RKO (cell line): ENCODE results near the gene TDRD12.
"Not testable (repeated sequence)": the region's sequence is repeated elsewhere in the genome, so short reads cannot be mapped to it uniquely, and the experiment has no call there.

ENCODE experiments used
- DNase-seq: peaks from one replicate; pipeline ENCODE4 v3.0.0-alpha.2; 2016; ENCODE audit warnings: low spot score

TDRD12 gene

GRCh38 chr19:32831611-32832010 is 112.0 kb downstream of the TDRD12 start:
- DNase-seq = no peak

DNA sequence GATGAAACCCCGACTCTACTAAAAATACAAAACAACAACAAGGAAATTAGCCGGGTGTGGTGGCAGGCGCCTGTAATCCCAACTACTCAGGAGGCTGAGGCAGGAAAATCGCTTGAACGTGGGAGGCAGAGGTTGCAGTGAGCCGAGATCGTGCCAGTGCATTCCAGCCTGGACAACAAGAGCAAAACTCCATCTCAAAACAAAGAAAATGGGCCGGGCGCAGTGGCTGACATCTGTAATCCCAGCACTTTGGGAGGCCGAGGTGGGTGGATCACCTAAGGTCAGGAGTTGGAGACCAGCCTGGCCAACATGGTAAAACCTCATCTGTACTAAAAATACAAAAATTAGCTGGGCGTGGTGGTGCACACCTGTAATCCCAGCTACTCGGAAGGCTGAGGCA is 112.5 kb downstream of the TDRD12 start:
- DNase-seq = not testable (repeated sequence)

GRCh38 chr19:32832825-32833224 is 113.3 kb downstream of the TDRD12 start:
- DNase-seq = not testable (repeated sequence)

DNA sequence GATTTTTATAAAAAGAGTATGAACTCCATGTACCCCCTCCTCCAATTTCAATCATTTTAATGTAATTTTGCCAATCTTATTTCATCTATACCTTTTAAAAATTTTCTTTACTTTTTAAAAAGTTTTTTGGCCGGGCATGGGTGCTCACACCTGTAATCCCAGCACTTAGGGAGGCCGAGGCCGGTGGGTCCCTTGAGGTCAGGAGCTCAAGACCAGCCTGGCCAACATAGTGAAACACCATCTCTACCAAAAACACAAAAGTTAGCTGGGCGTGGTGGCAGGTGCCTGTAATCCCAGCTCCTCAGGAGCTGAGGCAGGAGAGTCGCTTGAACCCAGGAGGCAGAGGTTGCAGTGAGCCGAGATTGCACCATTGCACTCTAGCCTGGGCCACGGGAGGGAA is 113.8 kb downstream of the TDRD12 start:
- not testable (repeated sequence) for DNase-seq

DNA sequence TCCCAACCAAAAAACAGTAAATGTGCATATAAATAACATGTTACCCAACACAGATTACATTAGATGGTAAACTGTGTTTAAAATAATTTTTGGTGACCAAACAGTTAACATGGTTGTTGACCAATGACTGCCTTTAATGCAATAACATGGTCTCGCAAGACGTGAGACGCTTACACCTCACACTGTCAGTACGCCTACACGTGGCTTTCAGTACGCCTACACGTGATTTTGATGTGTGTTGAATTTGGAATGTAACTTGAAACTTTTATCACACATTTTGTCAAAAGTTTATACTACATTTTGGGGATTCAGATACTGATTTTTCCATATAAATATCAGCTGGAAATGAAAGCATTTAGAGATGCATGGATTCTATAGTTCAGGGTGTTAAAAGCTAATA is 118.0 kb downstream of the TDRD12 start:
- peak; percentile 21 for DNase-seq

DNA sequence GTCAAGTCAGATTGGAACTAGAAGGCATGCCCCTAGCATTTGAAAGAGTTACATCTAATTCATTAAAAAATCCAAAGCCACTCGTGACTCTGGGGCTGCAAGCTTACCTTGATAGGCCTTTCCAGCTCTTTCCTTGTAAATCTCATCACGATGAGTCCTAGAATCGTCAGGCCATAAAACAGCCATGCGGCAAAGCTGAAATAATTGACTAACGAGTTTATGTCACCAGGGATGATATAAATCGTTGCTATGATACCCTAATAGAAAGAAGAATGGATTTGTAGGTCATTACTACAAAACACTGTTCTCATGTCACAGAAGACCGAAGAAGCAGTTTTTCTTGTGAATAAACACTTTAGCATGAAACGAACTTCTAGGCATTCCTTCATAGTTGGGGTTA is 122.5 kb downstream of the TDRD12 start:
- no peak for DNase-seq

- no peak for DNase-seq
Measured at GRCh38 chr19:32843716-32844245, 124.2 kb downstream of the TDRD12 start.

DNA sequence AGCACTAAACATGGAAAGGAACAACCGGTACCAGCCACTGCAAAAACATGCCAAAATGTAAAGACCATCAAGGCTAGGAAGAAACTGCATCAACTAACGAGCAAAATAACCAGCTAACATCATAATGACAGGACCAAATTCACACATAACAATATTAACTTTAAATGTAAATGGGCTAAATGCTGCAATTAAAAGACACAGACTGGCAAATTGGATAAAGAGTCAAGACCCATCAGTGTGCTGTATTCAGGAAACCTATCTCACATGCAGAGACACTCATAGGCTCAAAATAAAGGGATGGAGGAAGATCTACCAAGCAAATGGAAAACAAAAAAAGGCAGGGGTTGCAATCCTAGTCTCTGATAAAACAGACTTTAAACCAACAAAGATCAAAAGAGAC is 128.5 kb downstream of the TDRD12 start:
- DNase-seq = not testable (repeated sequence)

- DNase-seq = no peak
Measured at GRCh38 chr19:32852216-32852615, 132.6 kb downstream of the TDRD12 start.

DNA sequence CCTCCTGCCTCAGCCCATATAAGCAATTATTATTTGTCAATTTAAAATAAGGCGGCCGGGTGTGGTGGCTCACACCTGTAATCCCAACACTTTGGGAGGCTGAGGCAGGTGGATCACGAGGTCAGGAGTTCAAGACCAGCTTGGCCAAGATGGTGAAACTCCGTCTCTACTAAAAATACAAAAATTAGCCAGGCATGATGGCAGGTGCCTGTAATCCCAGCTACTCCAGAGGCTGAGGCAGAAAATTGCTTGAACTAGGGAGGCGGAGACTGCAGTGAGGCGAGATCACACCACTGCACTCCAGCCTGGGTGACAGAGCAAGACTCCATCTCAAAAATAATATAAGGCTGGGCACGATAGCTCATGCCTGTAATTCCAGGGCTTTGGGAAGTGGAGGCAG is 137.3 kb downstream of the TDRD12 start:
- DNase-seq = not testable (repeated sequence)

GRCh38 chr19:32857584-32857983 is 138.0 kb downstream of the TDRD12 start:
- no peak for DNase-seq

DNA sequence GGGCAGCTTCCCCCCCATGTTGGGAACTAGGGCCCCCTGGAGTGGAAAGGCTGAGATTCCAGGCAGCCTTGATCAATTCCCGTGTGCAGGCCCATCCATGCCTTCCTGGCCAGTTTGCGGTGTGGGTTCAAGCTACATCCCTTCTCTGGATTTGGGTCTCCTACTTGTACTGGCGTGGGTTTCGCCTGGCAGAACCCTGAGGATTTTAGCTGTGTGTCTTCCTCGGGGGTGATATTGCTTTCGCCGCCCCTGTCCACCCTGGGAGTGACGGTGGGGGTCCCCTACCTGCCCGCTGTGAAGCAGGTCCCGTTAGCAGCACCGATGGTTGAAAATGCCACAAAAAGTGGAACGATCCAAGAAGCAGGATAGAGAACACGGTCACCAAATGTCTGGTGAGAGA is 138.6 kb downstream of the TDRD12 start:
- DNase-seq = no peak

DNA sequence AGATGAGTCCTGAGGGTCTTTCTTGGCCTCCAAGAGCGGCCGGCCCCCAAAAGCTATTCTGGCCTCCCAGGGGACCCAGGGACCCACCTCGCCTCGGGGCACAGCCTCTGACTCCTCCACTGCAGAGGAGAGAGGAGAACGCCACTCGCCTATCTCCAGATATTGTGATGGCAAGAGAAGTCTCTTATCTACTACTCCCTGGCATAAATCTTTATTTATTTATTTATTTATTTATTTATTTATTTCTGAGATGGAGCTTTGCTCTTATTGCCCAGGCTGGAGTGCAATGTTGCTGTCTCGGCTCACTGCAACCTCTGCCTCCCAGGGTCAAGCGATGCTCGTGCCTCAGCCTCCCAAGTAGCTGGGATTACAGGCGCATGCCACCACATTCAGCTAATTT is 139.0 kb downstream of the TDRD12 start:
- no peak for DNase-seq

DNA sequence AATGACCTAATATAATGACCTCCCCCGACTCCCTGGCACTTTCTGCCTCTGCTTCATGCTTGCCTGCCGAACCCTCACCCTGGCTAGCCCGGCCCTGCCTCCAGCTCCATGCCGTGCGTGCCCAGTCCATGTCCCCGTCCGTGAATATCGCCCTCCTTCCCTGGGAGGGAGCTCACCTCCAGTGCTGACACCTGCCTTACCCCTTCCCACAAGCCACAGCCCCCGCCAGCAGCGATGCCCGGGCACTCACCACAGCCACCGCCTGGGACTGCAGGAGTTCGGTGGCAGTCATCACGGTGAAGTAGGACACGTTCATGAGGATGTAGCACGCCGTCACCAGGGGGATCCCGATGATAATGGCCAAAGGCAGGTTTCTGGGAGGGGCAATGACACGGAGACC is 140.0 kb downstream of the TDRD12 start:
- DNase-seq = no peak

GRCh38 chr19:32861596-32861995 is 142.0 kb downstream of the TDRD12 start:
- DNase-seq = no peak

DNA sequence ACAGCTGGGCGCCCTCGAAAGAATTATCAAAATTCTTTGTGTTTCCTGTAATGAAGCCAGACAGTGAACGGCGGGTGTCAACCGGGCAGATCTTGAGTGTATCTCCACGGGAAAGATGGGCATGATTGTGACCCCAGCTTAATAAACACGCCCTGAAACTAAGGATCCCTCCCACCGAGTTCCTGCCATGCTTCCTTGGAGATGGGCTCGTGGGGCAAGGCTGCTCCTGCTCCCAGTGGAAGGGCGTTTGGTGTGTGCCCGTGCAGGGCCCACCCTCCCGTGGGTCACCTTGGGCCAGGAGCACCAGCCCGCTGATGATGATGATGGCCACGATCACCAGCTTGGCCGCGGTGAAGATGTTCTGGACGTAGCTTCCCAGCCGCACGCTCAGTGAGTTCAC is 142.6 kb downstream of the TDRD12 start:
- DNase-seq = no peak

GRCh38 chr19:32862741-32863140 is 143.2 kb downstream of the TDRD12 start:
- DNase-seq = no peak

GRCh38 chr19:32863301-32863700 is 143.7 kb downstream of the TDRD12 start:
- no peak for DNase-seq

- DNase-seq = no peak
Measured at GRCh38 chr19:32863841-32864240, 144.3 kb downstream of the TDRD12 start.

DNA sequence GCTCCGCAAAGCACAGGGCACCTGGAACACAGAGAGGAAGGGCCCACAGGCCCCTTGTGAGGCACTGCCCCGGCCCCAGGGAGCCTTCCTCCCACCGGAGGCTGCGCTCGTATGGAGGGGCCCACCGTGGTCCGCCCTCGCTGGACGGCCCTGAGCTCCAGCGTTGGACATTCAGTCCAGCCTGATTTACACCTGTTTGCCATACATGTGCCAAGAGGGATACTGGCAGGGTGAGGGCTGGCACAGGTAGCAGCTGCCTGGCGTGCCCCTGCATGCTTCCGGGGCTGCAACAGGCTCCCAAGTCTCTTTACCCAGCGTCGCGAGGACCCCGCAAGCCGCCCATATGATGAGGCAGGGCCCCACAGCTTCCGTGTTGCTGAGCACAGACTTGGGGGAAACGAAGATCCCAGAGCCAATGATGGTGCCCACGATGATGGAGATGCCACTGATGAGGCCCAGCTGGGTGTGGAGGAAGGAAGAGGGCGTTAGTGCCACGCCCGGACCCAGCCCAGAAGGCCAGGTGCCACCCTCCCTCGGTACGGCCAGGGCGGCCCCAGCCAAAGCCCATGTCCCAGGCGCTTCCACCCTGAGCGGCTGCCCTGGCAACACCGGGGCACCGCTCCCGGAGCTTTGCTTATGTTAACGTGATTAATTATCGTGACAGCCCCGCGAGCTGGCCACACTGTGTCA is 144.9 kb downstream of the TDRD12 start:
- no peak for DNase-seq

DNA sequence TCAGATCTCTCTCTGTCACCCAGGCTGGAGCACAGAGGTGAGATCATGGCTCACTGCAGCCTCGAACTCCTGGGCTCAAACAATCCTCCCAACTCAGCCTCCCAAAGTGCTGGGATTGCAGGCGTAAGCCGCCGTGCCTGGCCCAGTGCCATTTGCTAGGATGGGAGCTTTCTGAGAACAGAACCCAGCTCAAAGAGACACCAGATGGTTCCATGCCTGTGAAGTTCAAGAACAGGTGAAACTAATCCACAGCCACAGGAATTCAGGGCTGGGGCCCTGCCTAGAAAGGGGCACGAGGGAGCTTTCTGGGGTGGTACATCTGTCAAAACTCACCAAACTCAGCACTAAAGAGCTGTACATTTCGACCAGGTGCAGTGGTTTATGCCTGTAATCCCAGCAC is 145.8 kb downstream of the TDRD12 start:
- no peak for DNase-seq

DNA sequence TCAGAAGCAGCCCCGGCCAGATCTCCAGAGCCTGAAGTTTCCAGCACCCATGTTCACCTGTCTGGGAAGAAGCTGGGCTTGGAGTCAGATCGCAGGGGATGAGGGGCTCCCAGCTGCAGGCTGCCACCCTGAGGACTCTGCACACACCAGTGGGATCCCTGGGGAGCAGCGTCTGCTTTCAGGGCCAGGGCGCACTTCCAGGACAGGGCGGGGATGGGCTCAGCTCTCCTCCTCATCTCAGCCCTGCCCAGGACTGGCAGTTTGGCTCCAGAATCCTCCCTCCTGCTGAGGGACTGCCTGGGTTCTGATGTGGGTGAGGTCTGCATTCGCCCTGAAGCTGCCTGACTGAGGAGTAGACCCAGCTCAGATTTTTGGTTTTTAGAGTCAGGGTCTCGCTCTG is 146.5 kb downstream of the TDRD12 start:
- no peak for DNase-seq

DNA sequence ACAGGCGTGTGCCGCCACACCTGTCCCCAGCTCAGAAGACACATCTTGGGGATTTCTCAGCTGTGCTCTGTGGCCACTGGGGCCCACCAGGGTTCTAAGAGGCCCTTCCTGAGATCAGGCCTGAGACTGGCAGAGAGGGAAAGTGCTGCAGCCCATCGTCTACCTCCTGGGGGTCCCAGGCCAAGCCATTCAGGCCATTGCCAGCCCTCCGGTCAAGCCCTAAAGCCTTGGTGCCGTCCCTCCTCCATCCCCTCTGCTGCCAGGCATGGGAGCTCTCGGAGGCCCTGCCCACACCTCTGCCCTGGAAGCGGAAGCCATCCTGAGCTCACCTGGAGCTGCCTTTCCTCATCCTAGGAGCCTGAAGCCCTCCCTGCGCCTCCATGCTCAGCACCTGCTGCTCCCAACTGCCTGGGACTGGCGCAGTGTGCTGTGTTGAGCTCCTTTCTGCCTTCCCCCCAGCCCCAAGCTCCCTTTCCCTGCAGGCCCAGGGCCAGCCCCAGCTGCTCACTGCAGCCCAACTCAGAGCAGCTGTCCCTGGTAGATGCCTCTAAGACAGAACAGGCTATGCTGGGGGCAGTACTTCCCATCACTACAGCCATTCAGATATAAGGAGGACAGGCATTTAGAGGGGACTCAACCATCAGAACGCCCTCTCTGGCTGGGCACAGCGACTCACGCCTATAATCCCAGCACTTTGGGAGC is 147.1 kb downstream of the TDRD12 start:
- no peak for DNase-seq

- not testable (repeated sequence) for DNase-seq
Measured at GRCh38 chr19:32867436-32867835, 147.9 kb downstream of the TDRD12 start.
